Measurements from ENCODE around the gene MTG1.
"Not testable (repeated sequence)": the region's sequence is repeated elsewhere in the genome, so short reads cannot be mapped to it uniquely, and the experiment has no call there.

The MTG1 gene

GRCh38 chr10:133412381-133412711 is 18.4 kb downstream of the MTG1 start:
- no peak for TF ChIP-seq CTCF (IDR thresholded peaks at IDR 0.05; ENCODE audit: insufficient read depth, low read length)
- no peak for TF ChIP-seq REST (IDR thresholded peaks at IDR 0.05; ENCODE audit: insufficient replicate concordance, low read depth)
- no peak for TF ChIP-seq POLR2AphosphoS5 (IDR thresholded peaks at IDR 0.05; ENCODE audit: low read depth)
- no peak for TF ChIP-seq GABPA (IDR thresholded peaks at IDR 0.05; ENCODE audit: low read depth)
- no peak for TF ChIP-seq SPI1 (IDR thresholded peaks at IDR 0.05; ENCODE audit: borderline replicate concordance, low read depth)
- DNase-seq (ENCODE audit: low read depth in 1 of 2, low spot score in 1 of 2) = no peak
- Histone ChIP-seq H3K4me3 (replicated peaks; ENCODE audit: insufficient read depth, low read length) (no peak overlapping the region), H3K27ac (replicated peaks) (no peak overlapping the region), H3K27me3 (ENCODE audit: insufficient read depth, poor library complexity, severe bottlenecking) (no peaks in the 10 kb centered on the region)

GRCh38 chr10:133414401-133414800 is 20.4 kb downstream of the MTG1 start:
- not testable (repeated sequence) for H3K4me3 ChIP-seq (replicated peaks; ENCODE audit: insufficient read depth, low read length); H3K27me3 ChIP-seq (ENCODE audit: insufficient read depth, poor library complexity, severe bottlenecking); H3K27ac ChIP-seq (replicated peaks); DNase-seq (ENCODE audit: low read depth in 1 of 2, low spot score in 1 of 2)

GRCh38 chr10:133415752-133416151 is 21.8 kb downstream of the MTG1 start:
- DNase-seq (ENCODE audit: low read depth in 1 of 2, low spot score in 1 of 2) = no peak
- no peak overlapping the region for H3K27ac ChIP-seq (replicated peaks)
- H3K27me3 ChIP-seq (ENCODE audit: insufficient read depth, poor library complexity, severe bottlenecking) = no peaks in the 10 kb centered on the region
- no peak overlapping the region for H3K4me3 ChIP-seq (replicated peaks; ENCODE audit: insufficient read depth, low read length)
- TF ChIP-seq CTCF (IDR thresholded peaks at IDR 0.05; ENCODE audit: insufficient read depth, low read length) (no peak), REST (IDR thresholded peaks at IDR 0.05; ENCODE audit: insufficient replicate concordance, low read depth) (no peak), GABPA (IDR thresholded peaks at IDR 0.05; ENCODE audit: low read depth) (no peak), SPI1 (IDR thresholded peaks at IDR 0.05; ENCODE audit: borderline replicate concordance, low read depth) (no peak), POLR2AphosphoS5 (IDR thresholded peaks at IDR 0.05; ENCODE audit: low read depth) (no peak)

GRCh38 chr10:133418289-133418993 is 24.5 kb downstream of the MTG1 start:
- peaks cover 10% of the 10 kb centered on the region for H3K27me3 ChIP-seq (ENCODE audit: insufficient read depth, poor library complexity, severe bottlenecking)
- DNase-seq (ENCODE audit: low read depth in 1 of 2, low spot score in 1 of 2) = no peak
- no peak for TF ChIP-seq CTCF (IDR thresholded peaks at IDR 0.05; ENCODE audit: insufficient read depth, low read length)
- TF ChIP-seq REST (IDR thresholded peaks at IDR 0.05; ENCODE audit: insufficient replicate concordance, low read depth) = no peak
- TF ChIP-seq POLR2AphosphoS5 (IDR thresholded peaks at IDR 0.05; ENCODE audit: low read depth) = no peak
- TF ChIP-seq GABPA (IDR thresholded peaks at IDR 0.05; ENCODE audit: low read depth) = no peak
- TF ChIP-seq SPI1 (IDR thresholded peaks at IDR 0.05; ENCODE audit: borderline replicate concordance, low read depth) = no peak
- no peak overlapping the region for H3K4me3 ChIP-seq (replicated peaks; ENCODE audit: insufficient read depth, low read length)
- no peak overlapping the region for H3K27ac ChIP-seq (replicated peaks)

Data from HL-60 (cell line).